ENCODE data around the gene GYPC. TPM values are rescaled to one million over a fixed set of nuclear protein-coding genes. Genes with fewer than 3 reads are reported as not detected.

GYPC gene
- total RNA-seq, 2 donors from 2014 or later = 17.3 to 32.9 TPM

DNA sequence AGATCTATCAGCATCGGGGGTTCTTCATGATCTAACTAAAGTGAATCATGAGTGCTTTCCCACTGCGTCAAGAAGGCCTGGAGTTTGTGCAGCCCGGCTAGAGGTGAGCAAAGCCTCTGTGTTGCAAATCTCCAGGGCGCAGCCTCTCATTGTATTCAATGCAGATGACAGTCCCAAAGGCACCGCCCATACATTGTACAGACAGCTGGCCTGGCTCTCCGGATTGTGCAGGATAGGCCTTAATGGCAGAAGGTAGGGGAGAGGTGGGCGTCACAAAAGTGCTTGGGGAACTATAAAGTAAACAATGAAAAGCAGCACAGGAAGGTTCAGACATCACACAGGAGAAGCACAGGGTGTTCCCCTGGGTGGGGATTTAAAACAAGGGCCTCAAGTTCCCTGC is 907 bp upstream of the GYPC start:
- no peak for TF ChIP-seq POLR2AphosphoS5 (IDR thresholded peaks at IDR 0.05)
- no peak for TF ChIP-seq CTCF (IDR thresholded peaks at IDR 0.05)
- no peak for TF ChIP-seq POLR2A (IDR thresholded peaks at IDR 0.05)
- intact Hi-C loops (cut with DNase I) = loop anchor here (5.0 to 10.0 kb wide), 2 partner anchors 122 to 430 kb away; no protein-coding TSS in a partner anchor
- Histone ChIP-seq H3K4me3 (no peak overlapping the region), H3K4me1 (replicated peaks) (no peaks in the 10 kb centered on the region), H3K27me3 (replicated peaks; ENCODE audit: insufficient read depth) (no peaks in the 10 kb centered on the region), H3K9me3 (no peaks in the 10 kb centered on the region), H3K36me3 (no peaks in the 10 kb centered on the region), H3K27ac (peak overlapping the region; percentile 85 to 94)
- no peak for DNase-seq (ENCODE audit: low spot score)
- 84% methylated on average over 7 of the region's 7 CpGs for WGBS

DNA sequence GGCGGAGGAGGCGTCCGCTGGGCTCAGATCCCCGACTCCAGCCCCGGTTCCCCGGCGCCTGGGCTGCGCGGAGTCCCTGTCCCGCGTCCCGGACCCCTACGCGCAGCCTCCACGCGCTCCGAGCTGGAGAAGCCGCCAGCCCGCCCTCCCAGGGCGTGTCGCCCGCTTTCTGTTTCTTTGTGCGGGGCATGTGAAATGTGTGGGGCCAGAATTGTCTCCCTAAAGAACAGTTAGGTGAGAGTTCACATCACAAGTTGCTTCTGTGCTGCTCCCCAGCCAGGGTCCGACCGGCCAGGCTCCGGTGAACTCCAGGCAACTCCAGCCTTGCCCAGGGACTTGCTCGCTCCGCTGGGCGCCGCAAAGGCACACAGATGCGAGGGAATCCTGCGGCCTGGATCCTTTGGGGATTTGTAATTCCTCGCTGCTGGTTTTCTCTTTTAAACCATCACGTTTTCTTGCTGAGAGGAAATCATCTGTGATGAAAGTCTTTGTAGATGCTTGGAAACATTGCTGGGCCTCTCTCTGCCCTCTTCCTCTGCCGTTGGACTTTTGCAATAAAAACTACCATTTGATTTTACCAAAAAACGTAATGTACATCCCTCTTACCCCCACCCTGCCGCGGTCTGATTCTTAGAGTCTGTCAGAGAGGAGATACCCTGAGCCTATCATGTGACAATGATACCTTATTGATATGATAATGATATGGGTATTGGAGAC is 631 bp downstream of the GYPC start:
- Histone ChIP-seq H3K27me3 (replicated peaks; ENCODE audit: insufficient read depth) (no peaks in the 10 kb centered on the region), H3K4me1 (replicated peaks) (no peaks in the 10 kb centered on the region), H3K4me3 (peak overlapping the region; percentile 45 to 56), H3K27ac (peak overlapping the region; percentile 85 to 94), H3K9me3 (no peaks in the 10 kb centered on the region), H3K36me3 (no peaks in the 10 kb centered on the region)
- DNase-seq (ENCODE audit: low spot score) = no peak
- TF ChIP-seq CTCF (IDR thresholded peaks at IDR 0.05) = no peak
- no peak for TF ChIP-seq POLR2AphosphoS5 (IDR thresholded peaks at IDR 0.05)
- 2% methylated on average over 38 of the region's 38 CpGs for WGBS
- intact Hi-C loops (cut with DNase I) = loop anchor here (5.0 to 10.0 kb wide), 2 partner anchors 121 to 428 kb away; no protein-coding TSS in a partner anchor

GRCh38 chr2:126657148-126657635 is 1.2 kb downstream of the GYPC start:
- TF ChIP-seq CTCF (IDR thresholded peaks at IDR 0.05) = no peak
- TF ChIP-seq POLR2AphosphoS5 (IDR thresholded peaks at IDR 0.05) = peak; percentile 19
- TF ChIP-seq POLR2A (IDR thresholded peaks at IDR 0.05) = no peak
- Histone ChIP-seq H3K27ac (peak overlapping the region; percentile 85 to 94), H3K9me3 (no peaks in the 10 kb centered on the region), H3K4me3 (peak overlapping the region; percentile 45 to 56), H3K27me3 (replicated peaks; ENCODE audit: insufficient read depth) (no peaks in the 10 kb centered on the region), H3K36me3 (no peaks in the 10 kb centered on the region), H3K4me1 (replicated peaks) (no peaks in the 10 kb centered on the region)
- no peak for DNase-seq (ENCODE audit: low spot score)
- intact Hi-C loops (cut with DNase I) = loop anchor here (5.0 to 10.0 kb wide), 2 partner anchors 120 to 428 kb away; no protein-coding TSS in a partner anchor
- 22% methylated on average over 16 of the region's 16 CpGs for WGBS

GRCh38 chr2:126657636-126658318 is 1.8 kb downstream of the GYPC start:
- intact Hi-C loops (cut with DNase I) = loop anchor here (5.0 to 10.0 kb wide), 2 partner anchors 120 to 427 kb away; no protein-coding TSS in a partner anchor
- no peaks in the 10 kb centered on the region for H3K4me1 ChIP-seq (replicated peaks)
- peak overlapping the region; percentile 45 to 56 for H3K4me3 ChIP-seq
- H3K27me3 ChIP-seq (replicated peaks; ENCODE audit: insufficient read depth) = no peaks in the 10 kb centered on the region
- H3K36me3 ChIP-seq = no peaks in the 10 kb centered on the region
- DNase-seq (ENCODE audit: low spot score) = peak; percentile 26
- H3K27ac ChIP-seq = peak overlapping the region; percentile 85 to 94
- WGBS = 13% methylated on average over 14 of the region's 14 CpGs
- TF ChIP-seq POLR2A (IDR thresholded peaks at IDR 0.05) (no peak), CTCF (IDR thresholded peaks at IDR 0.05) (no peak), POLR2AphosphoS5 (IDR thresholded peaks at IDR 0.05) (no peak)
- H3K9me3 ChIP-seq = no peaks in the 10 kb centered on the region

Measured in prostate gland (tissue), 2 donors.